ENCODE data around the gene MLLT1. TPM values are rescaled to one million over a fixed set of nuclear protein-coding genes. Genes with fewer than 3 reads are reported as not detected.

MLLT1 gene
- total RNA-seq, 1 donor from 2014 or later, result 23.1 TPM

GRCh38 chr19:6241680-6242377, 37.9 kb downstream of the MLLT1 start:
- TF ChIP-seq CTCF (IDR thresholded peaks at IDR 0.05; ENCODE audit: insufficient read depth, low read length, poor library complexity, severe bottlenecking), result no peak
- no peak overlapping the region for H3K4me3 ChIP-seq (ENCODE audit: low read depth, low read length)

GRCh38 chr19:6241056-6241455, 38.7 kb downstream of the MLLT1 start:
- Histone ChIP-seq H3K4me3 (ENCODE audit: low read depth, low read length) (no peak overlapping the region), H3K27me3 (ENCODE audit: control insufficient read depth, insufficient read depth, low read length) (no peaks in the 10 kb centered on the region), H3K36me3 (ENCODE audit: control insufficient read depth, insufficient read depth, low read length) (no peaks in the 10 kb centered on the region)
- no peak for DNase-seq (ENCODE audit: low read depth)
- TF ChIP-seq CTCF (IDR thresholded peaks at IDR 0.05; ENCODE audit: insufficient read depth, low read length, poor library complexity, severe bottlenecking), result no peak

More at GRCh38 chr19:6241680-6242377, 37.9 kb downstream of the MLLT1 start:
- Histone ChIP-seq H3K36me3 (ENCODE audit: control insufficient read depth, insufficient read depth, low read length) (no peaks in the 10 kb centered on the region), H3K27me3 (ENCODE audit: control insufficient read depth, insufficient read depth, low read length) (no peaks in the 10 kb centered on the region)
- no peak for DNase-seq (ENCODE audit: low read depth)

GRCh38 chr19:6239871-6240676, 39.7 kb downstream of the MLLT1 start:
- Histone ChIP-seq H3K4me3 (ENCODE audit: low read depth, low read length) (no peak overlapping the region), H3K27me3 (ENCODE audit: control insufficient read depth, insufficient read depth, low read length) (no peaks in the 10 kb centered on the region), H3K36me3 (ENCODE audit: control insufficient read depth, insufficient read depth, low read length) (no peaks in the 10 kb centered on the region)
- no peak for TF ChIP-seq CTCF (IDR thresholded peaks at IDR 0.05; ENCODE audit: insufficient read depth, low read length, poor library complexity, severe bottlenecking)
- DNase-seq (ENCODE audit: low read depth), result no peak

- Histone ChIP-seq H3K27me3 (ENCODE audit: control insufficient read depth, insufficient read depth, low read length) (no peaks in the 10 kb centered on the region), H3K36me3 (ENCODE audit: control insufficient read depth, insufficient read depth, low read length) (no peaks in the 10 kb centered on the region), H3K4me3 (ENCODE audit: low read depth, low read length) (no peak overlapping the region)
- TF ChIP-seq CTCF (IDR thresholded peaks at IDR 0.05; ENCODE audit: insufficient read depth, low read length, poor library complexity, severe bottlenecking), result no peak
- DNase-seq (ENCODE audit: low read depth), result no peak
Measured at GRCh38 chr19:6239401-6239844, 40.4 kb downstream of the MLLT1 start.

GRCh38 chr19:6238643-6239281, 41.0 kb downstream of the MLLT1 start:
- Histone ChIP-seq H3K27me3 (ENCODE audit: control insufficient read depth, insufficient read depth, low read length) (no peaks in the 10 kb centered on the region), H3K4me3 (ENCODE audit: low read depth, low read length) (no peak overlapping the region), H3K36me3 (ENCODE audit: control insufficient read depth, insufficient read depth, low read length) (no peaks in the 10 kb centered on the region)
- TF ChIP-seq CTCF (IDR thresholded peaks at IDR 0.05; ENCODE audit: insufficient read depth, low read length, poor library complexity, severe bottlenecking), result no peak
- DNase-seq (ENCODE audit: low read depth), result no peak
